Effector memory CD8-positive, alpha-beta T cell (primary cell): ENCODE data around the gene BICDL2.
A peak's percentile ranks its signal among the peaks of the same experiment; 100 is the strongest.
"Not testable (repeated sequence)": the region's sequence is repeated elsewhere in the genome, so short reads cannot be mapped to it uniquely, and the experiment has no call there.

ENCODE experiments used
- ATAC-seq: fragments of 150-1000 bp; cut with Tn5 transposase; replicated peaks from 2 replicates; pipeline ENCODE4 v1.10.0; 2021; ENCODE audit warnings: mild to moderate bottlenecking, moderate library complexity
- DNase-seq, 3 experiments: peaks; one replicate each; pipeline ENCODE4 v3.0.0; 2021
- H3K27ac Mint-ChIP-seq, 2 donors: one replicate each; pipeline ENCODE4 v1.8.0; 2022; ENCODE audit warnings: mild to moderate bottlenecking in 2 of 2, mixed read lengths in 2 of 2, moderate library complexity in 2 of 2
- H3K27me3 Mint-ChIP-seq, 2 donors: one replicate each; pipeline ENCODE4 v1.8.0; 2022; ENCODE audit warnings: mixed read lengths in 2 of 2
- H3K36me3 Mint-ChIP-seq: one replicate; pipeline ENCODE4 v1.8.0; 2022; ENCODE audit warnings: mild to moderate bottlenecking, moderate library complexity, mixed read lengths; ENCODE audit not compliant: insufficient read depth
- H3K4me1 Mint-ChIP-seq, 2 donors: one replicate each; pipeline ENCODE4 v1.8.0; 2022; ENCODE audit warnings: low read depth in 2 of 2, mixed read lengths in 2 of 2
- H3K4me3 Mint-ChIP-seq, 2 donors: one replicate each; pipeline ENCODE4 v1.8.0; 2022; ENCODE audit warnings: mild to moderate bottlenecking in 2 of 2, mixed read lengths in 2 of 2, moderate library complexity in 2 of 2
- H3K9me3 Mint-ChIP-seq, 2 donors: one replicate each; pipeline ENCODE4 v1.8.0; 2022; ENCODE audit warnings: mixed read lengths in 2 of 2

Gene BICDL2

DNA sequence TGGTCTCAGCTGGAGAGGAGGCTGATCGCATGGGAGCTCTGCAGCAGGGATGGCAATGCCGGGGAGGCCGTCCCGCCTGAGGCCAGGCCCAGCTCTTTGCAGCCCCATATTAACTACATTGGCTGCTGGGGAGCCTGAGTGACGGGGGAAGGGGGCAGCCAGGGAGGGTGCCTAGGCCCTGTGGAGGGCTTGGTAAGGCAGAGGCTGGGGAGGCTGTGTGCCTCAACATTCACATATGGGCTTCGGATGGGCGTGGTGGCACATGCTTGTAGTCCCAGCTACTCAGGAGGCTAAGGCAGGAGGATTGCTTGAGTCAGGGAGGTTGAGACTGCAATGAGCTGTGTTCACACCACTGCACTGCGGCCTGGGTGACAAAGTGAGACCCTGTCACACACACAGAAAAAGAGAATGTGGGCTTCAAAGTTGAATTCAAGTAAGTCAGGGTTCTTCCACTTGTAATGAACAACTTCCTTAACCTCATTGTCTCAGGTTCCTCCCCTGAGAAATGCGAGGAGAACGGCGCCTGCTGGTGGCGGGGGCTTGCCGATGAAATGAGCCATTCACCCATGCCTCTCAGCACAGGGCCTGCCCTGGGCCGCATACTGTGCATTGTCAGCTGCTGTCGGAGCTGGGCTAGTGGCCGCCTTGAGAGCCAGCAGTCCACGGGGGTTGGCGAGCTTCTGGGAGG is 36.0 kb upstream of the BICDL2 start:
- DNase-seq (peak in 2 of 3 experiments; percentile 27 to 44), ATAC-seq (peak; percentile 28)
- Mint-ChIP-seq H3K27ac (peak overlapping the region; percentile 93 to 99), H3K4me1 (peaks cover 82 to 88% of the 10 kb centered on the region in 2 donors), H3K4me3 (peak overlapping the region; percentile 94 to 100), H3K36me3 (peaks cover 64% of the 10 kb centered on the region)
- not testable (repeated sequence) for H3K9me3 Mint-ChIP-seq, H3K27me3 Mint-ChIP-seq

DNA sequence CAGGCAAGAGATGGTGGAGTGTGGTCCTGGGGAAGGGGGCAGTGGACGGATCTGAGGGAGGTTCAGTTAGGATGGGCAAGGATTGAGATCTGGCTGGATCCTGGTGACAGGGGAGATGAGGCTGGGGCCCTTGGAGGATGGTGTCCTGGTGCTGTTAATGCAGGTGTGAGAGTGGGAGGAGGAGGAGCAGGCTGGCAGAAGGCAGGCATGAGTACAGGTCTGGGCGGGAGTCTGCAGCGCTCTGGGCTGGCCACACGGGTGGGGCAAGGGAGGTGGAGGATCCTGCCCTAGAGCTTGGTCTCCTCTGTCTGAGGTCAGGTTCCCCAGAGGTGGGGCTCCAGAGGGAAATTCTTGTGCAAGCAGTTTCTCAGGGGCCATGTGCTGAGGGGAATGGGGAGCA is 35.4 kb upstream of the BICDL2 start:
- Mint-ChIP-seq H3K27ac (peak overlapping the region in 1 of 2 donors; percentile 88), H3K4me1 (peaks cover 84 to 88% of the 10 kb centered on the region in 2 donors), H3K36me3 (peaks cover 69% of the 10 kb centered on the region), H3K4me3 (peak overlapping the region; percentile 61 to 100)
- not testable (repeated sequence) for DNase-seq, H3K27me3 Mint-ChIP-seq, H3K9me3 Mint-ChIP-seq, ATAC-seq

DNA sequence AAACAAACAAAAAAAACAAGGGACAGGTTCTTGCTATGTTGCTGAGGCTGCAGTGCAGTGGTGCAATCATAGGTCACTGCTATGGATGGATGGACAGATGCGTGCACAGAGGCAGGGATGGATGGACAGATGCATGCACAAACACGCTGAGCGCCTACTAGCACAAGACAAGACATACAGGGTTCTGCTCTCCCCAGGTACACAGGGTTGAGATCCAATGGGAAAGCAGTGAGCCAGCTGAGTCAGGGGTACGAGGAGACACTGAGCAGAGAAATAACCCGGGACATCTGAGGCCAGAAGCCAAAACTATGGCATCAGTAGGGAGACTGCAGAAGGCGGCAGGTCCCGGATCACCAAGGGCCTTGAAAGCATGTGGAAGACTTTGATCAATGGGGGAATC is 34.9 kb upstream of the BICDL2 start:
- Mint-ChIP-seq H3K36me3 (peaks cover 67% of the 10 kb centered on the region), H3K4me3 (peak overlapping the region; percentile 61 to 100), H3K27me3 (no peaks in the 10 kb centered on the region), H3K4me1 (peaks cover 80 to 86% of the 10 kb centered on the region in 2 donors), H3K27ac (peak overlapping the region in 1 of 2 donors; percentile 88), H3K9me3 (no peaks in the 10 kb centered on the region)
- DNase-seq: no peak
- no peak for ATAC-seq

DNA sequence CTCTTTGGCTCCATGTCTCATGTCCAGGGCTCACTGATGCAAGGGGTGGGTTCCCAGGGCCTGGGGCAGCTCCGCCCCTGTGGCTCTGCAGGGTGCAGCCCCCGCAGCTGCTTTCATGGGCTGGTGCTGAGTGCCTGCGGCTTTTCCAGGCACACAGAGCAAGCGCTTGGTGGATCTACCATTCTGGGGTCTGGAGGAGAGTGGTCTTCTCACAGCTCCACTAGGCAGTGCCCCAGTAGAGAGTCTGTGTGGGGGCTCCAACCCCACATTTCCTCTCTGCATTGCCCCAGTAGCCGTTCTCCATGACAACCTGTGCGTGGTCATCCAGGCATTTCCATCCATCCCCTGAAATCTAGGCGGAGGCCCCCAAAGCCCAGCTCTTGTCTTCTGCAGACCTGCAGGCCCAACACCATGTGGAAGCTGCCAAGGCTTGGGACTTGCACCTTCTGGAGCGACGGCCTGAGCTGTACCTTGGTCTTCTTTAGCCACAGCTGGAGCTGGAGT is 33.9 kb upstream of the BICDL2 start:
- no peak for DNase-seq
- Mint-ChIP-seq H3K27ac (peak overlapping the region; percentile 84 to 98), H3K27me3 (no peaks in the 10 kb centered on the region), H3K9me3 (no peaks in the 10 kb centered on the region), H3K4me1 (peaks cover 72 to 78% of the 10 kb centered on the region in 2 donors), H3K4me3 (peak overlapping the region; percentile 100), H3K36me3 (peaks cover 77% of the 10 kb centered on the region)
- ATAC-seq: no peak

DNA sequence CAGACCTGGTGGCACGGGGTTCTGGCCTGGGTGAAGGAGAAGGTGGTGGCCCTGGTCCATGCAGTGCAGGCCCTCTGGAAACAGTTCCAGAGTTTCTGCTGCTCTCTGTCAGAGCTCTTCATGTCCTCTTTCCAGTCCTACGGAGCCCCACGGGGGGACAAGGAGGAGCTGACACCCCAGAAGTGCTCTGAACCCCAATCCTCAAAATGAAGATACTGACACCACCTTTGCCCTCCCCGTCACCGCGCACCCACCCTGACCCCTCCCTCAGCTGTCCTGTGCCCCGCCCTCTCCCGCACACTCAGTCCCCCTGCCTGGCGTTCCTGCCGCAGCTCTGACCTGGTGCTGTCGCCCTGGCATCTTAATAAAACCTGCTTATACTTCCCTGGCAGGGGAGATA is 32.4 kb upstream of the BICDL2 start:
- ATAC-seq, H3K9me3 Mint-ChIP-seq, DNase-seq, H3K27me3 Mint-ChIP-seq: not testable (repeated sequence)
- peaks cover 74% of the 10 kb centered on the region for H3K36me3 Mint-ChIP-seq
- peak overlapping the region in 1 of 2 donors; percentile 98 for H3K27ac Mint-ChIP-seq
- peak overlapping the region; percentile 100 for H3K4me3 Mint-ChIP-seq
- peaks cover 67 to 73% of the 10 kb centered on the region in 2 donors for H3K4me1 Mint-ChIP-seq

DNA sequence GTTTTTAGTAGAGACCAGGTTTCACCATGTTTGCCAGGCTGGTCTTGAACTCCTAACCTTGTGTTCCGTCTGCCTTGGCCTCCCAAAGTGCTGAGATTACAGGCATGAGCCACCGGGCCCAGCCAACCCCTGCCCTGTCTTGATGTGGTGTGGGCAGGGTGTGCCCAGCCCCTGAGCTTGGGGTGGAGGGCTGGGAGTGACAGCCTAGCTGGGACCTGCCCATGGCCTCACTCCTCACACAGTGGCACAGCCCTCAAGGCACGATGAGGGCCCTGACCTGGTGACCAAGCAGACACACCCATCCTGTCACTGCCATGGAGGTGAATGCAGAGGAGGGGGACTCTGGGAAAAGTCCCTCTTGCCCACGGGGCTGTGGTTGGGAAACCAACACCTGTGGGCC is 31.7 kb upstream of the BICDL2 start:
- Mint-ChIP-seq H3K4me3 (peak overlapping the region; percentile 100), H3K27me3 (no peaks in the 10 kb centered on the region), H3K9me3 (no peaks in the 10 kb centered on the region), H3K36me3 (peaks cover 68% of the 10 kb centered on the region), H3K4me1 (peaks cover 65 to 71% of the 10 kb centered on the region in 2 donors), H3K27ac (peak overlapping the region; percentile 98 to 99)
- no peak for ATAC-seq
- no peak for DNase-seq

DNA sequence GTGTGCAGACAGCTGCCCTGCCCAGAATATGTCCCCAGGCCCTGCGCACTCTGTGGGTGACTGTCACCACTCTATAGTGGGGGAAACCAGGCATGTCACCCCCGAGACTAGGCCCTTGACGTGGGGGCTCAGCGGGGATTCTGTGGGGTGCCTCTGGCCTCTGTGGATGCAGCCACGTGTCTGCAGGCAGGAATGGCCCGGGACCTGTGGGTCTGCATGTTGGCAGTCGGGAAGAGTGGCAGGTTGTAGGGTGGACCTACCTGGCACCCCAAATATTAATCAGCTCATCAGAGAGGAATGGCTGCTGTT is 29.6 kb upstream of the BICDL2 start:
- Mint-ChIP-seq H3K27ac (peak overlapping the region; percentile 98 to 99), H3K27me3 (no peaks in the 10 kb centered on the region), H3K4me1 (peaks cover 56 to 62% of the 10 kb centered on the region in 2 donors), H3K9me3 (no peaks in the 10 kb centered on the region), H3K36me3 (peaks cover 60% of the 10 kb centered on the region), H3K4me3 (peak overlapping the region; percentile 100)
- no peak for ATAC-seq
- no peak for DNase-seq

DNA sequence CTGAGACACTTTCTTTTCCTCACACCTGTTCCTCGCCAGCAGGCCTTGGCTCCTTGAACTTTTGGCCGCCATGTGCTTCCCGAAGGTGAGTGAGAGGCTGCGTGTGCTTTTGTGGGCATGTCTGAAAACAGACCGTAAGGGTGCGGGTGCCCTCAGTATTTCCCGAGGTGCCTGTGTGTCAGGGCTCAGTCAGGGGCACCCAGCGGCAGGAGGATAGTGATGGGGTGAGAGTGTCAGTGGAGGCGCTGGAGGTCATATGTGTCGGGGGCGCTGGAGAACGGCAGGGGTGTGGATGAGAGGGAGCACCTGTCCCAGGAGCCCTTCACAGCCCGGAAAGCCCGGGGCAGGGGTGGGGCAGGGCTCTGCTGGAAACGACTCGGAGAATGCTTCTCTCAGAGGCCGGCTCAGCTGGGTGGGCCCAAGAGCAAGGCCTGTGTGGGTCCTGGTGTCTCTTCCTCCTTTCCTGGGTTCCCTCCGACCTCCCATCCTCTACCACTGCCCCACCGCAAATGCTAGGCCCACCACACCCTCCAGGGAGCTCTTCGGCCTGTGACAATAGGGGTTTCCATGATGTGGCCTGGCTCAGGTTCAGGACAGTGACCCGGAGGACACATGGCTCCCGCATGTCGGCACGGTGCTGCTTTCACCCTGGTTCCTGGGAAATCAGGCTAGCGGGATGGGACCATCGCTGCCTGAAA is 29.1 kb upstream of the BICDL2 start:
- Mint-ChIP-seq H3K27me3 (no peaks in the 10 kb centered on the region), H3K4me1 (peaks cover 51 to 57% of the 10 kb centered on the region in 2 donors), H3K4me3 (peak overlapping the region; percentile 100), H3K27ac (peak overlapping the region; percentile 98 to 99), H3K36me3 (peaks cover 56% of the 10 kb centered on the region), H3K9me3 (no peaks in the 10 kb centered on the region)
- ATAC-seq (peak; percentile 38), DNase-seq (no peak)

DNA sequence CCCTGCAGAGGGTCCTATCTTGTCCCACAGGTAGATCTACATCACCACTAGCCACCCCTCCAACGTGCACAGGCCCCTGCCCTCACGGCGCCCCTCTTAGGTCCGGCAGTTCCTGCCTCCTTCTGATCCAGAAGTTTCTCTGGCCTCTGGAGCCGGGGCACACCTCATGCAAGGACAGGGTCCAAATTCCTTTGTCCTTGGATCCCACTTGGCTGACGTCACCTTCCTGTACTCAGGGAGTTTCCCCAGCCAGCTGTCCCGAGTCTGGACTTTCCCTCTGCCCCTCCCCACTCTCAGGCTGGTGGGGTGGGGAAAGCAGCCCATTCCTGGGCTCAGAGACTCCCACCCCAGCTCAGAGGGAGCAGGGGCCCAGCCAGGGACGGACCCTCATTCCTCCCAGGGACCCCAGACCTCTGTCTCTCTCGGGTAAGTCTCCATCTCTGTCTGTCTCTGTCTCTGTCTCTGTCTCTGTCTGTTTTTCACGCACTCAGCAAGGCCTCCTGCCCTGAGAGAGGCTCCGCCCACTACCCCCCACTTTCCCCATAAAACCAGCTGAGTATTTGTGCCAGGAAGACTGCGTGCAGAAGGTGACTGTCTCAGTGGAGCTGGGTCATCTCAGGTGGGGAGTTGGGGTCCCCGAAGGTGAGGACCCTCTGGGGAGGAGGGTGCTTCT is 28.5 kb upstream of the BICDL2 start, which contains the start of gene IL32:
TSS of gene IL32 (plus strand) at position 572 of the 673 bp plus-strand sequence. CDS start 172 bp downstream, outside the sequence.
- DNase-seq: peak; percentile 50 to 57 (median 51)
- H3K27ac Mint-ChIP-seq: peak within 1 kb of the TSS; percentile 98 to 99
- no peaks in the 10 kb centered on the region for H3K27me3 Mint-ChIP-seq
- H3K4me1 Mint-ChIP-seq: peaks cover 49 to 58% of the 10 kb centered on the region in 2 donors
- H3K9me3 Mint-ChIP-seq: no peaks in the 10 kb centered on the region
- peak within 1 kb of the TSS; percentile 100 for H3K4me3 Mint-ChIP-seq
- peaks cover 50% of the 10 kb centered on the region for H3K36me3 Mint-ChIP-seq
- ATAC-seq: peak; percentile 65

DNA sequence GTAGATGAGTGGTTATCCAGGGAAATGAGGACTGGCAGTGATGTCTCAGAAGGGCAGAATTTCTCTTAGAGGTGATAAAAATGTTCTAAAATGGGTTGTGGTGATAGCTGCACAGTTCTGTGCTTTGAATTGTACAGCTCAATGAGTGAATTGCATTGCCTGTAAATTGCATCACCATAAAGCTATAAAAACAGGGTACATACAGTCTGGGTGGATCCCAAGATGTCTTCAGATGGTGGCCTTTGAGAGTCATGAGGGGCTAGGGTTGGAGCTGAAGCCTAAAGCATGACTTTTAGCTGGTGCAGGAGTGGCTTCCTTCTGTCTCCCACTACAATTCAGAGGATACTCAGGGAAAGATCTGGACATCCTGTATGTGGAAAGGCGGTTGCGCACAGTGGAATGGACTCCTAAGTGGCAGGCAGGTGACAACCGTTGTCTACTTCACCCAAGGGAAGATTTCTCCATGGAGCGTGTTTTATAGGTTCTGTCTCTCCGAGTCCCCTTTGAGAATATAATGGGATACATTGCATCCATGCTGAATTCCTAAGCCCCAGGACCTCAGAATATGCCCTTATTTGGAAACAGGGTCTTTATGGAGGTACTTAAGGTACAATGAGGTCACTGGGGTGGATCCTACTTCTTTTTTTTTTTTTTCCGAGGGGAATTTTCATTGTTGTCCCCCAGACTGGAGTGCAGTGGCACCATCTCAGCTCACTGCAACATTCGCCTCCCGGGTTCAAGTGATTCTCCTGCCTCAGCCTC is 27.1 kb upstream of the BICDL2 start:
- DNase-seq (no peak), ATAC-seq (no peak)
- H3K27me3 Mint-ChIP-seq: no peaks in the 10 kb centered on the region
- no peaks in the 10 kb centered on the region for H3K9me3 Mint-ChIP-seq
- H3K4me3 Mint-ChIP-seq: peak overlapping the region; percentile 100
- peak overlapping the region; percentile 98 to 99 for H3K27ac Mint-ChIP-seq
- H3K4me1 Mint-ChIP-seq: peaks cover 45 to 51% of the 10 kb centered on the region in 2 donors
- peaks cover 41% of the 10 kb centered on the region for H3K36me3 Mint-ChIP-seq

DNA sequence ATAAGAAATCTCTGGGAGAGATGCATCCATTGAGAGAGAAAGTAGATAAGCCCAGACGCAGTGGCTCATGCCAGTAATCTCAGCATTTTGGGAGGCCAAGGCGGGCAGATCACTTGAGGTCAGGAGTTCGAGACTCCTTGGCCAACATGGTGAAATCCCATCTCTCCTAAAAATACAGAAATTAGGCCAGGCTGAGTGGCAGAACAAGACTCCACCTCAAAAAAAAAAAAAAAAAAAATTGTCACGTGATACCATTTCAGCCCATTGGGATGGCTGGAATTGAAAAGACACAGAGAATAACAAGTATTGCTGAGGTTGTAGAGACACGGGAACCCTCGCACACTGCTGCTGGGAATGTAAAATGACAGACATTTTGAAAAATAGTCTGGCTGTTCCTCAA is 25.8 kb upstream of the BICDL2 start:
- Mint-ChIP-seq H3K36me3 (peaks cover 32% of the 10 kb centered on the region), H3K4me3 (no peak overlapping the region), H3K27me3 (no peaks in the 10 kb centered on the region), H3K27ac (peak overlapping the region; percentile 98 to 99), H3K9me3 (no peaks in the 10 kb centered on the region), H3K4me1 (peaks cover 36 to 40% of the 10 kb centered on the region in 2 donors)
- DNase-seq: no peak
- no peak for ATAC-seq

DNA sequence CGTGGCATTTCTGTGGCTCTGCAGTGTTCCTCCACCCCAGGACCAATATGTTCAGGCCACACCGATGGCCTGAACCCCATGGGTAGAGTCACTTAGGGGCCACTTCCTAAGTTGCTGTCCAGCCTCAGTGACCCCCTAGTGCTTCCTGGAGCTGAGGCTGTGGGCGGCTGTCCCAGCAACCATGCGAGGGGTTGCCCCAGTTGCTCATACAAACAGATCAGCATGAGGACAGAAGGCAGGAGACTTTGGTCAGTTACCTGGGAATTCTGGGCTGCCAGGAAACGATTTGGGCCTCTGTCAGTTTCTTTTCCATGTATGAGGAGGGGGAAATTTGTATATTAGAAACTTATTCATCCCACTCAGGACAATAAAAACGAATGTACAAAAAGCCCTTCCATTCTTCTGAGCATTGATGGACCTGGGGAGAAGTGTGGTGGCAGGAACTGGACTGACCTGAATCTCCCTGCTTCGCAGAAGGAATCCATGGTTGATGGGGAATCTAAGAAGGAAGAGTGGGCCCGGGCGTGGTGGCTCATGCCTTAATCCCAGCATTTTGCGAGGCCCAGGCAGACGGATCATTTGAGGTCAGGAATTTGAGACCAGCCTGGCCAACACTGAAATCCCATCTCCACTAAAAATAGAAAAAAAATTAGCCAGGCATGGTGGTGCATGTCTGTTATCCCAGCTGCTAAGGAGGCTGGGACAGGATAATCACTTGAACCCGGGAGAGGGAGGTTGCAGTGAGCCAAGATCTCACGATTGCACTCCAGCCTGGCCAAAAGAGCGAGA is 23.8 kb upstream of the BICDL2 start:
- Mint-ChIP-seq H3K27ac (peak overlapping the region; percentile 94 to 96), H3K9me3 (no peaks in the 10 kb centered on the region), H3K36me3 (peaks cover 18% of the 10 kb centered on the region), H3K4me1 (peaks cover 47 to 49% of the 10 kb centered on the region in 2 donors), H3K27me3 (no peaks in the 10 kb centered on the region), H3K4me3 (peak overlapping the region; percentile 91 to 92)
- DNase-seq: no peak
- ATAC-seq: no peak
